Measurements from ENCODE around the gene RBM20.

Gene RBM20

GRCh38 chr10:110628161-110628560, 16.0 kb upstream of the RBM20 start:
- TF ChIP-seq, protein P1, sequence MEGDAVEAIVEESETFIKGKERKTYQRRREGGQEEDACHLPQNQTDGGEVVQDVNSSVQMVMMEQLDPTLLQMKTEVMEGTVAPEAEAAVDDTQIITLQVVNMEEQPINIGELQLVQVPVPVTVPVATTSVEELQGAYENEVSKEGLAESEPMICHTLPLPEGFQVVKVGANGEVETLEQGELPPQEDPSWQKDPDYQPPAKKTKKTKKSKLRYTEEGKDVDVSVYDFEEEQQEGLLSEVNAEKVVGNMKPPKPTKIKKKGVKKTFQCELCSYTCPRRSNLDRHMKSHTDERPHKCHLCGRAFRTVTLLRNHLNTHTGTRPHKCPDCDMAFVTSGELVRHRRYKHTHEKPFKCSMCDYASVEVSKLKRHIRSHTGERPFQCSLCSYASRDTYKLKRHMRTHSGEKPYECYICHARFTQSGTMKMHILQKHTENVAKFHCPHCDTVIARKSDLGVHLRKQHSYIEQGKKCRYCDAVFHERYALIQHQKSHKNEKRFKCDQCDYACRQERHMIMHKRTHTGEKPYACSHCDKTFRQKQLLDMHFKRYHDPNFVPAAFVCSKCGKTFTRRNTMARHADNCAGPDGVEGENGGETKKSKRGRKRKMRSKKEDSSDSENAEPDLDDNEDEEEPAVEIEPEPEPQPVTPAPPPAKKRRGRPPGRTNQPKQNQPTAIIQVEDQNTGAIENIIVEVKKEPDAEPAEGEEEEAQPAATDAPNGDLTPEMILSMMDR (IDR thresholded peaks at IDR 0.05), result no peak
- Histone ChIP-seq H3K36me3 (no peaks in the 10 kb centered on the region), H3K9me3 (no peaks in the 10 kb centered on the region), H3K27ac (no peak overlapping the region), H3K4me1 (ENCODE audit: control insufficient read depth in 1 of 2, insufficient read depth in 1 of 2, low read depth in 1 of 2, low read length in 1 of 2) (no peaks in the 10 kb centered on the region), H3K4me3 (ENCODE audit: low read depth in 1 of 2, low read length in 1 of 2) (no peak overlapping the region), H3K27me3 (peaks cover 3% of the 10 kb centered on the region)

- H3K36me3 ChIP-seq, result no peaks in the 10 kb centered on the region
- TF ChIP-seq, protein P1 (IDR thresholded peaks at IDR 0.05), result no peak
- no peaks in the 10 kb centered on the region for H3K4me1 ChIP-seq (ENCODE audit: control insufficient read depth in 1 of 2, insufficient read depth in 1 of 2, low read depth in 1 of 2, low read length in 1 of 2)
- H3K27ac ChIP-seq, result no peak overlapping the region
- no peak overlapping the region for H3K4me3 ChIP-seq (ENCODE audit: low read depth in 1 of 2, low read length in 1 of 2)
- peaks cover 3% of the 10 kb centered on the region for H3K27me3 ChIP-seq
- H3K9me3 ChIP-seq, result no peaks in the 10 kb centered on the region
These were observed 14.4 kb upstream of the RBM20 start for GRCh38 chr10:110629680-110630191.

GRCh38 chr10:110631934-110632333, 12.2 kb upstream of the RBM20 start:
- Histone ChIP-seq H3K36me3 (no peaks in the 10 kb centered on the region), H3K9me3 (no peaks in the 10 kb centered on the region), H3K27ac (no peak overlapping the region), H3K27me3 (peaks cover 18% of the 10 kb centered on the region), H3K4me3 (ENCODE audit: low read depth in 1 of 2, low read length in 1 of 2) (no peak overlapping the region), H3K4me1 (ENCODE audit: control insufficient read depth in 1 of 2, insufficient read depth in 1 of 2, low read depth in 1 of 2, low read length in 1 of 2) (no peaks in the 10 kb centered on the region)
- TF ChIP-seq, protein P1 (IDR thresholded peaks at IDR 0.05), result no peak

DNA sequence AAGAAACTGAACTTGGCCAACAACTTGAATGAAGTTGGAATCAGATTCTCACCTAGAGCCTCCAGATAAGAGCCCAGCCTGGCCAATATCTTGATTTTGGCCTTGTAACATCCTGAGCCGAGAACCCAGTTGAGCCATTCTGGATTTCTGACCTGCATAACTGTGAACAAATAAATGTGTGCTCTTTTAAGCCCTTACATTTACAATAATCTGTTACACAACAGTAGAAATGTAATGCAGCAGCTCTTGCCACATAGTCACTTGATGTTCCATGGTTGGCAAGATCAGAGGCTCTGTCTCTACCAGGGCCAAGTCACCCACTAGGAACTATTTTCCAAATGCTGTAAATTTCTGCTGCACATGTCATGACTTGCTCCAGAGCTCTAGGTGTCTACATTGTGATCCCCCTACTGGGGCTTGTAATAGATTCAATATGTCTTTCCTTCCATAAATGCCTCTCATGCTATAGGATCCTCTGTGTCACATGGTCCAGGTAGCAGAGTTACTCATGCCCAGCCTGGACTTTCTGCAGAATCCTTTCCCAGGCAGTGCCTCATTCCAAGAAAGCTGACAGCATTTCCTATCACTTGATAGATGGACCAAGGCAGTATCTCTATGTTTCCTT, 11.4 kb upstream of the RBM20 start:
- H3K9me3 ChIP-seq, result no peaks in the 10 kb centered on the region
- no peaks in the 10 kb centered on the region for H3K36me3 ChIP-seq
- peaks cover 25% of the 10 kb centered on the region for H3K27me3 ChIP-seq
- H3K27ac ChIP-seq, result no peak overlapping the region
- H3K4me3 ChIP-seq (ENCODE audit: low read depth in 1 of 2, low read length in 1 of 2), result no peak overlapping the region
- TF ChIP-seq, protein P1 (IDR thresholded peaks at IDR 0.05), result no peak
- no peaks in the 10 kb centered on the region for H3K4me1 ChIP-seq (ENCODE audit: control insufficient read depth in 1 of 2, insufficient read depth in 1 of 2, low read depth in 1 of 2, low read length in 1 of 2)

- H3K27me3 ChIP-seq, result peaks cover 45% of the 10 kb centered on the region
These were observed 9.5 kb upstream of the RBM20 start for GRCh38 chr10:110634527-110635209.

More at GRCh38 chr10:110634527-110635209, 9.5 kb upstream of the RBM20 start:
- TF ChIP-seq, protein P1 (IDR thresholded peaks at IDR 0.05), result no peak
- no peak overlapping the region for H3K27ac ChIP-seq
- no peaks in the 10 kb centered on the region for H3K9me3 ChIP-seq
- no peaks in the 10 kb centered on the region for H3K4me1 ChIP-seq (ENCODE audit: control insufficient read depth in 1 of 2, insufficient read depth in 1 of 2, low read depth in 1 of 2, low read length in 1 of 2)
- H3K4me3 ChIP-seq (ENCODE audit: low read depth in 1 of 2, low read length in 1 of 2), result no peak overlapping the region
- H3K36me3 ChIP-seq, result no peaks in the 10 kb centered on the region
